ENCODE data around the gene TLR8.

- TF ChIP-seq GATA2 (IDR thresholded peaks at IDR 0.05; ENCODE audit: low read depth, low read length) (no peak), GATA3 (IDR thresholded peaks at IDR 0.05; ENCODE audit: low read depth, low read length) (no peak)
Measured at GRCh38 chrX:12912791-12913482, 6.5 kb downstream of the TLR8 start.
